Left ventricle myocardium inferior (tissue), 1 donor: Measurements from ENCODE around the gene USP24. TPM values are rescaled to one million over a fixed set of nuclear protein-coding genes. Genes with fewer than 3 reads are reported as not detected.

Experiments
- DNase-seq: peaks from one replicate; pipeline ENCODE4 v3.0.0-alpha.2; 2020
- H3K27ac ChIP-seq: fragments of 200-600 bp; replicated peaks from 2 replicates; pipeline ENCODE4 v1.8.0; 2021
- H3K27me3 ChIP-seq: fragments of 200-600 bp; 2 replicates; pipeline ENCODE4 v1.8.0; 2021; ENCODE audit warnings: low read depth
- H3K36me3 ChIP-seq: fragments of 200-600 bp; 2 replicates; pipeline ENCODE4 v1.8.0; 2021
- H3K4me1 ChIP-seq: fragments of 200-600 bp; 2 replicates; pipeline ENCODE4 v1.8.0; 2021
- H3K4me3 ChIP-seq: fragments of 200-600 bp; 2 replicates; pipeline ENCODE4 v1.8.0; 2021; ENCODE audit warnings: mild to moderate bottlenecking, moderate library complexity
- H3K9me3 ChIP-seq: fragments of 200-600 bp; replicated peaks from 2 replicates; pipeline ENCODE4 v1.8.0; 2021
- CTCF ChIP-seq: fragments of 200-600 bp; IDR thresholded peaks from 2 replicates; pipeline ENCODE4 v1.8.0; 2021; ENCODE audit warnings: antibody characterized with exemption, mild to moderate bottlenecking, borderline replicate concordance
- intact Hi-C: fragments of 100-400 bp; cut with micrococcal nuclease; formaldehyde crosslinking; loops from one replicate; pipeline ENCODE4 v1.11.0; 2022
- total RNA-seq: library from RNA; stranded (reverse); fragmentation: NEBNext Ultra II Directional; extraction: Animal tissue kit (Norgen Biotek cat#: 25700); gene quantifications from one replicate; pipeline ENCODE4 v1.2.1, GENCODE V29; 2021
- donor health status: DM: no; HTN: yes; CAD: no; lungs with severe emphysema.

Gene USP24
- total RNA-seq, 1 donor from 2014 or later, result 39.5 TPM

- Histone ChIP-seq H3K4me1 (peaks cover 10% of the 10 kb centered on the region), H3K9me3 (no peaks in the 10 kb centered on the region), H3K4me3 (no peak overlapping the region), H3K36me3 (no peaks in the 10 kb centered on the region), H3K27me3 (no peaks in the 10 kb centered on the region), H3K27ac (no peak overlapping the region)
- intact Hi-C loops, result no loop called here
- no peak for DNase-seq
- no peak for TF ChIP-seq CTCF
Observed at GRCh38 chr1:55245781-55246180, 30.6 kb upstream of the USP24 start.

- Histone ChIP-seq H3K27ac (no peak overlapping the region), H3K27me3 (no peaks in the 10 kb centered on the region), H3K9me3 (no peaks in the 10 kb centered on the region), H3K4me1 (no peaks in the 10 kb centered on the region), H3K36me3 (no peaks in the 10 kb centered on the region), H3K4me3 (no peak overlapping the region)
- no peak for DNase-seq
- no peak for TF ChIP-seq CTCF
- intact Hi-C loops, result no loop called here
Observed at GRCh38 chr1:55244476-55245099, 29.4 kb upstream of the USP24 start.

- Histone ChIP-seq H3K27me3 (no peaks in the 10 kb centered on the region), H3K9me3 (no peaks in the 10 kb centered on the region), H3K27ac (no peak overlapping the region), H3K4me1 (no peaks in the 10 kb centered on the region), H3K4me3 (no peak overlapping the region), H3K36me3 (no peaks in the 10 kb centered on the region)
- intact Hi-C loops, result no loop called here
- TF ChIP-seq CTCF, result no peak
- no peak for DNase-seq
Observed at GRCh38 chr1:55243655-55244054, 28.5 kb upstream of the USP24 start.

- no peak for TF ChIP-seq CTCF
- H3K4me3 ChIP-seq, result no peak overlapping the region
- H3K27me3 ChIP-seq, result no peaks in the 10 kb centered on the region
- H3K9me3 ChIP-seq, result no peaks in the 10 kb centered on the region
- H3K4me1 ChIP-seq, result no peaks in the 10 kb centered on the region
- no peak for DNase-seq
- intact Hi-C loops, result no loop called here
- no peaks in the 10 kb centered on the region for H3K36me3 ChIP-seq
- H3K27ac ChIP-seq, result no peak overlapping the region
Observed at GRCh38 chr1:55239548-55239947, 24.4 kb upstream of the USP24 start.

GRCh38 chr1:55235722-55236121 is 20.6 kb upstream of the USP24 start:
- Histone ChIP-seq H3K27ac (no peak overlapping the region), H3K27me3 (no peaks in the 10 kb centered on the region), H3K4me1 (peaks cover 6% of the 10 kb centered on the region), H3K9me3 (no peaks in the 10 kb centered on the region), H3K36me3 (no peaks in the 10 kb centered on the region), H3K4me3 (no peak overlapping the region)
- TF ChIP-seq CTCF, result no peak
- DNase-seq, result no peak
- intact Hi-C loops, result no loop called here

GRCh38 chr1:55234016-55234415 is 18.9 kb upstream of the USP24 start:
- H3K27me3 ChIP-seq, result no peaks in the 10 kb centered on the region
- H3K4me1 ChIP-seq, result peaks cover 14% of the 10 kb centered on the region
- DNase-seq, result no peak
- H3K4me3 ChIP-seq, result no peak overlapping the region
- intact Hi-C loops, result no loop called here
- no peaks in the 10 kb centered on the region for H3K9me3 ChIP-seq
- TF ChIP-seq CTCF, result no peak
- no peak overlapping the region for H3K27ac ChIP-seq
- no peaks in the 10 kb centered on the region for H3K36me3 ChIP-seq
